GM21515 (cell line): ENCODE results near the gene IPO13.

Source experiments
- ATAC-seq: cut with Tn5 transposase; IDR thresholded peaks from one replicate; pipeline ENCODE4 v1.9.1; 2021; ENCODE audit not compliant: unreplicated experiment

The IPO13 gene

DNA sequence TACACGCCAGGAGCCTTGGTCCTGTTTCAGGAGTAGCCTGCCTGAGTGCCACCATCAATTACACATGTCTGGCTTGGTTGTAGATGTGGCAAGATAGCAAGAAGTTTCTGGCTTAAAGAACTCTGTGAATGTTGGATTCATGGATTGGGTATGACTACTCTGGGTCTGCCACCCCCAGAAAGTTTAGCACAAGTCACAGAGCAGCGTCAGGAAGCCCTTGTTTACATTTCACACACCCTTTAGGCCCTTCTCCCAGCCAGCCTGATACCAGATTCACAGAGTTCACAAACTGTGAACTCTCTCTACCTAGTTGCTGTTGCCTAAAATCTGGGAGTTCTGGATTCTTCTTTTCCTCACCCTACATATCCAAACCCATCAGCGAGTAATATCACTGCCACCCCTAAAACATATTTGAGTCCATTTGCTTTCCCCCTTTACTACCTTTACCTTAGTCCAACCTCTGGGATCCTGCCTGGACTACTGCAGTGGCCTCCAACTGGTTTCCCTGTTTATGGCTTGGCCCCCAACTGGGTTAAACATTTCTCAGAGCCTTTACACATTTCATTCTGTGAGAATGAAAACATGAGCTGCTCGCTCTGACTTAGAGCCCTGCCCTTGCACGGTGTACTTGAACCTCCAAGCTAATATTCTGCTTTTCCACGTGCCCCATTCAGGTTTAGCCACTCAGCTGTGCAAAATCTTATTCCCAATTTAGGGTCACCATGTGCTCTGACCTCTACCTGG lies 40.6 kb downstream of the IPO13 start:
- no peak for ATAC-seq

DNA sequence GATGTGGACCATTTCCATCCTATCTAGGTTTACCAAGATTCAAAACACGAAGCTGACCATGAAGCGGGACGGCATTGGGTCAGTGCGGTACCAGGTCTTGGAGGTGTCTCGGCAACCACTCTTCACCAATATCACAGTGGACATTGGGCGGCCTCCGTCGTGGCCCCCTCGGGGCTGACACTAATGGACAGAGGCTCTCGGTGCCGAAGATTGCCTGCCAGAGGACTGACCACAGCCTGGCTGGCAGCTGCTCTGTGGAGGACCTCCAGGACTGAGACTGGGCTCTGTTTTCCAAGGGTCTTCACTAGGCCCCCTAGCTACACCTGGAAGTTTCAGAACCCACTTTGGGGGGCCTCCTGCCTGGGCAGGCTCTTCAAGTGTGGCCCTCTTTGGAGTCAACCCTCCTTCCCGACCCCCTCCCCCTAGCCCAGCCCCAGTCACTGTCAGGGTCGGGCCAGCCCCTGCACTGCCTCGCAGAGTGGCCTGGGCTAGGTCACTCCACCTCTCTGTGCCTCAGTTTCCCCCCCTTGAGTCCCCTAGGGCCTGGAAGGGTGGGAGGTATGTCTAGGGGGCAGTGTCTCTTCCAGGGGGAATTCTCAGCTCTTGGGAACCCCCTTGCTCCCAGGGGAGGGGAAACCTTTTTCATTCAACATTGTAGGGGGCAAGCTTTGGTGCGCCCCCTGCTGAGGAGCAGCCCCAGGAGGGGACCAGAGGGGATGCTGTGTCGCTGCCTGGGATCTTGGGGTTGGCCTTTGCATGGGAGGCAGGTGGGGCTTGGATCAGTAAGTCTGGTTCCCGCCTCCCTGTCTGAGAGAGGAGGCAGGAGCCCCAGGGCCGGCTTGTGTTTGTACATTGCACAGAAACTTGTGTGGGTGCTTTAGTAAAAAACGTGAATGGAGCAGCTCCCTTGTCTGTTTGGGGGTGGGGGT lies 43.8 kb downstream of the IPO13 start:
- ATAC-seq, result no peak

DNA sequence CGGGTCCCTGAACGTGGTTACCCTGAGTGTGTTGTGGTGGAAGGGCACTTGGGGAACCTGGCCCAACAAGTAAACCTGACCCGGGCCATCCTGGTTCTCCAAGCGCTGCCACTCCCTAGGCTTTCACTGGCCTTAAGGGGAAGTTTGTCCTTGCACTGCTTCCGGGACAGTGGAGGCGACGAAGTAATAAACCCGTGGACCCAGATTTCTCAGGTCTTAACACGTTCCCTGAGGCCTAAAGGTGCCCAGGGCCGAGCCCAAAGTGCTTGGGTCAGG lies 44.4 kb downstream of the IPO13 start:
- ATAC-seq, result no peak

DNA sequence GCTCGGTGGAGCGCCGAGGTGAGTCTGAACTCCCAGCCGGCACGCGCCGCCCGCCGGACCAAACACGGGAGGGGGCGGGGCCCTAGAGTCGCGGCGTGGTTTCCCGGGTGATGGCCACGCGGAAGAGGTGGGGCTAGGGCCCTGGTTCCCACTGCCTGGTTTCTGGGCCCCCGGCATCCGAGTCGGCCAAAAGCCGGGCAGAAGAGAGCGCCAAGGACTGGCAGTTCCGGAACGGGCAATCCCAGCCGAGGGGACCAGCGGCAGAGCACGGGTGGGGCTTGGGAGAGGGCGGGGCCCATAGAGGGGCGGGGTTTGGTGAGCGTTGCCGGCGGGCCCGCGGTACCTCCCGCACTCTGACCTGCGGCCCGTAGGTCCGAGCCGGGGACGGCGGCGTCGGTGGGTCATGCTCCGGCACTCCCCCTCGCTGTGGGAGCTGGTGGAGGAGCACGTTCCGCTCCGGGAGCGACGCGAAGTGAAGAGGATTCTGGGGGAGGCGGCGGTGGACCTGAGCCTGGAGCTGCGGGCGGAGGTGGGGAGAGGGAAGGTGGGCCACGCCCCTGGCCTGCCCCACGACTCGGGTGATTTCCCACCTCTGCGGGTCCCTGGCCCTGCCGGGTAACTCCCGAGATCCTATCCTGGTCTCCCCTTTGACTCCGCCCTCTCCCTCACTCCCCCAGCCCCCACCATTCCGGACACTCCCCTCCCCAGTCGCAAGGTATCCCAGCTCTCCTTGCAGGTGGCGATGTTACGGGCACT lies 44.9 kb downstream of the IPO13 start, which contains the start of gene CCDC24:
TSS of gene CCDC24 (plus strand) at position 124 of the 756 bp plus-strand sequence. CDS start at position 404, 280 bp downstream.
- ATAC-seq, result peak; percentile 59

DNA sequence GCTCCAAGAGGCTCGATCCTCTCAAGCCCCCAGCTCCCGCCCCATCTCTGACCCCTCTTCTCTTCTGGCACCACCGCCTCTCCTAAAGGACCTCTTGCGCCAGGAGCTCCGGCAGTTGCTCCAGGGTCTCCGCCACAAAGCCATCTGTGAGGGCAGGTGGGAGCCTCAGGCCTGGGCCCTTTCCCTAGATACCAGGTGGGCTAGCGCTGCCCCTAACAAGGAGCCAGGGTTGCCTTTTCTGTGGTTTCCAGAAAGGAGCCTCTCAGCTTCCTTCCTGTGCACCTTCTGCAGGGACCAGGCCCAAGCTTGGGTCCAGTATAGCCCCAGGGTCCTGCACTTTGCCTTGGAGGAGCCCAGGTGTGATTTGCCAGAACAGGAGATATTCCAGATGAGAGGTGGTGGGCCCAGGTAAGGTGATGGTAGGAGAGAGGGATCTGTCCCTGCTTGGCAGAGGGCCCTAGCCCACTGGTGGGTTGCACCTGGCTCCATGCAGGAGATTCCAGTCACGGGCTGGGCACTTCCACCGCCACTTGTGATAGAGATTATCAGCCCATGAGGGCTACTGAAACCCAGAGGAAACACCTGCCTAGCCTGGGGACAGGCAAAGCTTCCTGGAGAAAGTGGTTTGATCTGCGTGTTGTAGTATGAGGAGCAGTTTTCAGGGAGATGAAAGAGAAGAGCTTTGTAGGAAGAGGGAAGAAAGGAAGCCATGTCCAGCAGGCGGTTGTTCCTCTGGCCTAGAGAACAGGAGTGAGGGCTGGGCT lies 45.7 kb downstream of the IPO13 start:
- no peak for ATAC-seq

DNA sequence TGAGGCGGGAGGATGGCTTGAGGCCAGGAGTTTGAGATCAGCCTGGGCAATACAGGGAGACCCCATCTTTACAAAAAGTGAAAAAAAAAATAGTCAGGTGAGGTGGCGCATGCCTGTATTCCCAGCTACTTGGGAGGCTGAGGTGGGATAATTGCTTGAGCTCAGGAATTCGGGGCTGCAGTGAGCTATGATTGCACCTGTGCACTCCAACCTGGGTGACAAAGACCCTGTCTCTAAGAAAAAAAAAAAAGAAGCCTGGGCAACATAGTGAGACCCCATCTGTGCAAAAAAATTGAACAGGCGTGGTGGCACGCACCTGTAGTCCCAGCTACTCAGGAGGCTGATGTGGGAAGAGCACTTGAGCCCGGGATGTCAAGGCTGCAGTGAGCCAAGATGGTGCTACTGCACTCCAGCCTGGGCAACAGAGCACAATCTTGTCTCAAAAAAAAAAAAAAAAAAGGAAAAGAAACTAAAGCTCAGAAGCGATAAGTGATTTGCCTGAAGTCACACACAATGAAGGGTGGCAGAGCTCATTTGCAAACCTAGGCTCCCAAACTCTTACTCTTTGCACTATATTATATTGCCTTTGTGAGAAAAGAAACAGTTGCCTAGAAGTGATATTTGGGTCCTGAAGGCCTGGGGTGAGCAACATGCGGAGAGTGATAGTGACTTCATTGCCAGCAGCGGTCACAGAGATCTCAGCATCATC lies 46.6 kb downstream of the IPO13 start:
- ATAC-seq, result no peak

DNA sequence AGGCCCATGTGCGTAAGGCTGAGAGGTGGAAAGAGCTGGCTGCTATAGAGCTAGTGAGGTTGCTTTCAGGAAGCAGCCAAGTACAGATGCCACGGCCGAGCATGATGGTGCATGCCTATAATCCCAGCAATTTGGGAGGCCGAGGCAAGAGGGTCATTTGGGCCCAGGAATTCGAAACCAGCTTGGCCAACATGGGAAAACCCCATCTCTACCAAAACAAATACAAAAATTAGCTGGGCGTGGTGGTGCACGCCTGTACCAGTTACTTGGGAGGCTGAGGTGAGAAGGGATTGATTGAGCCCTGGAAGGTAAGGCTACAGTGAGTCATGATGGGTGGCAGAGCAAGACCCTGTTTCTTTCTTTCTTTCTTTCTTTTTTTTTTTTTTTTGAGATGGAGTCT lies 47.3 kb downstream of the IPO13 start:
- ATAC-seq, result no peak

DNA sequence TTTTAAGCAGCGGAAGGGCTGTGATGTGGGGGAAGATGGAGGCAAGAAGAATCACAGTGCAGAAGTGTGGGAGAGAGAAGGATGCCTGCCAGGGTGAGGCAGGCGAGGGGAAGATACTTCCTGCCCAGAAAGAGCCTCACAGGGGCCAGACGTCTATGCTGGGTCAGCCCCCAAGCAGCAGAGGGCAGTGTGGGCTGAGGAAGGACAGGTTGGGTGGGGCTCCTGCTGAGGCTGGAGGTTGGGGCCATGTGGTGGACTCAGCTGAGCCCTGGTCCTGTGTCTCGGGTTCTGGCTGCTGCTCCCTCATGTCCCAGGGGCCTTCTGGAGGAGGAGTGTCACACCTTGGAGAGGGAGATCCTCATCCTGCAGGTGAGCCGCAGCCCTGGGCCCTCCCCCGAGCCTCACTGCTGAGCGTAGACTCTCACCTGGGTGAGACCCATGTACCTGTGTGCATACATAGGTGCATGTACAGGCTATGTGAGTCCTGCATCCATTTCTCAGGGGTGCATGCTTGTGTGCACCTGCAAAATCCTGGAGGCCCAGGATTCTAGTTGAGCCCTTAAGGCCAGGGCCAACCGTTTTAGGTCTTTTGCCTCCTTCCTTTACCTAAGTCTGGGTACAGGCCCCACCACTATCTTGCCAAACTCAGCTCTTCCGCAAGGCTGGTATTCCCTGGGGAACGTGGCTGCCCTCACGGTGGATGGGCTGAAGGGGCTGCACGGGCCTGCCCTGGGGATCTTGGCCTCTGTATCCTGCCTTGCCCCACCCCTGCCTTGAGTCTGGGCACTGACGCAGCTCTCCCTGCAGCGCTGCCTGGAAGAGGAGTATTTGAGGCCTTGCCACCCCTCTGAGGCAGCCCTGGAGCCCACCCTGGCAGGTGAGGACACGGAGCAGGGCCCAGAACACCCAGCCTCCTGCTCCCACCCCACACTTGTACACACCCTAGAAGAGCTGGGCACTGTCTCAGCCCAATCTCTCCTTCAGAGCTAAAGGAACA lies 48.3 kb downstream of the IPO13 start:
- no peak for ATAC-seq

DNA sequence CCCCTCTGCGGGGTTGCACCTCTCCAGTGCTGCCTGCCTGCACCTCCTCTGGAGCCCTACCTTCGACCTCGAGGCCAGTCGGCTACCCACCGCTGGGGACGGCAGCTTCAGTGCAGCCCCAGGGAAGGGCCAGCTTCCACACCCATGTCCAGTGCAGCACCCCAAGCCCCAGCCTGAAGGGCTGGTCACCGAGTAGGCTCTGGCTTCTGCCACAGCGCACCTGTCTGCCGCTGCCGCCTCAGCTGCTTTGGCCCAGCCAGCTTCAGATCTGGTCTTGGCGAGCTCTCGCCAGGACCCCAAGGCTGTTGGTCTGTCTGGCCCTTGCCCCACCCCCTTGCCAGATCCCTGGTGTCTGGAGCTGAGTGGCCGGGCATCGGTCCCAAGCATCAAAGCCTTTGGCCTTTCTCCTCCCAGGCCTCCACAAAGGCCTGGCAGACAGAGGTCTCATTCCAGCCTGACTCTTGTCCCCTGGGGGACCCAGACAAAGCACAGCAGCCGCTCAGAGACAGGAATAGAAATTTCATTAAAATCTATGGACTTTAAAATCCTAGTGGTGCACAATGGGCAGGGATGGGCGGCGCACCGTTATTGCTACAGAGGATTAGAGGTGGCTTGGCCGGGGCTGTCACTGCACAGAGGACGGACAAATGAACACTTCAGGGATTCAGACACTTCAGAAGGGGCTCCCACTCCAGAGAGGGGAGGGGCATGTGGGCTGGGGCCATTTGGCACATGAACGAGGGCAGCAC lies 49.4 kb downstream of the IPO13 start:
- no peak for ATAC-seq

DNA sequence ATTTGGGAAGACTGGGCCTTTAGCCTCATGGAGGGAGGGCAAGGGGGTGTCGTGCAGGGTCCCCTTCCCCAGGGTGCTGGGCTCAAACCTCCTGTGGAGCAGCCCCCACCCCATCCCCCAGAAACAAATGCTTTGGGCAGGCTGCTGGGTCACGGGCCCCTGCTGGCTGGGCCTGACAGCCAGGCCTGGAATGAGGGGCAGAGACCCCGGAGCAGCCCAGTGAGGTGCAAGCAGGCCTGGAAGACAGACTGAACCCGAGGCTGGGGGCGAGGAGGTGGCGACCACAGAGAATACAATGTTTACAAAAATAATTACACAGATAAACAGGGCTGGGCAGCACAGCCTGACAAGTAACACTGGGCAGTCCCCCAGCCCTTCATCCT lies 50.0 kb downstream of the IPO13 start:
- ATAC-seq, result no peak

DNA sequence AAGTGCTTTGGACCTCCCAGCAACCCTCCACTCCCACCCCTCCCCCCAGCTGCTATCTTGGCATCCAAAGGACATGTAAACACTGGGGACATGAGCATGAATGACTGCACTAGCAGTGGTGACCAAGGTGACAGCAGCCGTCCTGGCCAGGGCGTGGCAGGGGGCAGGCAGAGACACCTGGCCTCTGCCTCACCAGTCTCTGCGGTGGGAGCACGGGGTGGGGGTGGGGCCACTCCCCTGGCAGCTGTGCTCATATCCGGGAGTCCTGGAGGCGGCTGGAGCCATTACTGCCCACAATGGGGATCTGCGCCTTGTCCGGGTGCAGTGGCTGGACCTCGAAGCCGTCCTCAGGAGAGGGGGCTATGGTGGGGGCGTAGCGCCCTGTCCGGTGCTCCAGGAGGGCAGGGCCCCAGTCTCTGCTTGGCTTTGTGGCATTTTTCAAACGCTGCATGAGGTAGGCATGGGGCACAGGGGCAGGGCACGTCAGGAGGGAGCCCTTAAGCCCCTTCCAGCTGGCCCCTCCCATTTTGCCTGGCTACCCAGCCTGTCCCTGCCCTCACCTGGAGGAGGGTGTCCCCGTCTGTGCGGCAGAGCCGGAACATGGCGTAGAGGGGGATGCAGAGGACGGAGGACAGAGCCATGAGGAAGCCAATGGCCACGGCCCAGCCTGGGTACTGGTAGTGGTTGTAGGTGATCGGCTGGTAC lies 50.7 kb downstream of the IPO13 start:
- no peak for ATAC-seq

DNA sequence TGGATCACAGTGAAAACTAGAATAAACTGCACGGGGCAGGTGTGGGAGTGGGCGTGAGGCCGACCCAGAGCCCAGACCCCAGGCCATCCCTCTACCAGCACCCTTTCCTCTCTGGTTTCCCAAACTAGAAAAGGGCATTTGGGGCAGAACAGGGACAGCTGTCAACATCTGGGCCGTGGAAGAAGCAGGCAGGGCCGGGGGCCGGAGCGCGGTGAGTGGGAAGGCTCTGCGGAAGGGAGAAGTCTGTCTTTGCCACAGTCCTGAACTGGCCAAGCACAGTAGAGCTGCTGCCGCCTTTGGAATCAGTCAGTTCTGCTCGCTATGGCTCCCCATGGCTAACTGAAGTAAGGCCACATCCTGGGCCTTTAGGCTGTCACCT lies 51.2 kb downstream of the IPO13 start:
- ATAC-seq, result no peak

DNA sequence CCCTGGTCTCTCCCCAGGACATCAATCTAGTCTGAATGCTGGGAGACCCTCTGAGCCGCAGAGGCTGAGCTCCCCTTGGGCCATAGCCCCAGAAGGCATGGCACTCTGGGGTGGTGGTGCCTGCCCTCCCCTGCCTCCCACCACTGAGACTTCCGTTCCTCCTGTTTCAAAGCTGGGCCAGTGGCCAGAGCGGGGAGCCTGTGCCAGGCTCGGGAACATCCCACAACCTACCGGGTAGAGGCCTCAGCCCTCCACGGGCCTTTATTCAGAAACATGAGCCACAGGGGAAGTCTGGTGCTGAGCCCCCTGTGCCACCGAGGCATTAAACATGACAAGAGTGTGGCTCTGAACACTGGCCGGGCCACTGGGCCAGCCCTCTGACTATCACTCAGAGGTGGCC lies 52.7 kb downstream of the IPO13 start:
- ATAC-seq, result no peak

DNA sequence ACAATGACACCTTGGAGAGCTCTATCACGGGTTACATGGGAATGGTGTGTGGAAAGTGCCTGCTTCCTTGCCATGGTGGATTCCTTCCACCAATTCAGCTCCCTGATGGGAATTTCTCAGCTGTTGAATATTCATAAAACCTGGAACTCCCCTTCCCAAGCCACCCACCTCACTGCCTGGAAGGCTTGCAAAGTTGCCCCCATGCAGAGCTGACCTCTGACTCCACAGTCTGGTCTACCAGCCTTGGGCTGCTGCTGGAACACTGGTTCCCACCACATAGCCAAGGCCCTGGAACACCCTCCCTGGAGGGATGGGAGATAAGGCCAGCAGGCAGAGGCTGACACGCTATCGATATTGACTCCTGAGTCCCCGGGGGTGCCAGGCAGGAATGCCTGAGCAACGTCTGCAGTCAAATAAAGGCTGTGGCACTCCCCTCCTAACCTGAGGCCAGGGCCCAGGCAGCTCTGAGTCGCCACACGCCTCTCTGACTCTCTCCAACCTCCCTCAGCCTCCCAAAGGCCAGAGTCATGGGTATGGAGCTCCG lies 53.4 kb downstream of the IPO13 start:
- no peak for ATAC-seq

DNA sequence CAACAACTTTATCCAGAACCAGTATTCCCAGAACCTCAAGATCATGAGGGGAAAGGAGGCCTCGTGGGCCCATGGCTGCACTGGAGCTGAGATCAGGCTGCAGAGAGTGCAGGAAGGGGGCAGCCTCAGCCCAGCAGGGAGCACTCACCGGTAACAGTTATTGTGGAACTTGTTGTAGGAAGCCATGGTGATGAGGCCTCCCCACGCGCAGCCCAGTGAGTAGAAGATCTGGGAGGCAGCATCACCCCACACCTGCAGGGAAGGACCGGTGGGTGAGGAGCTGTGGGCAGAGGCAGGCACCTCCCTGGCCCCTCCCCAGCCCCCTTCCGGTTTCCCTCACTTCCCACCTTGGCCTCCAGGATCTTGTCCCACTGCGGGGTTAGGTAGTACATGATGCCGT lies 55.4 kb downstream of the IPO13 start:
- ATAC-seq, result no peak

DNA sequence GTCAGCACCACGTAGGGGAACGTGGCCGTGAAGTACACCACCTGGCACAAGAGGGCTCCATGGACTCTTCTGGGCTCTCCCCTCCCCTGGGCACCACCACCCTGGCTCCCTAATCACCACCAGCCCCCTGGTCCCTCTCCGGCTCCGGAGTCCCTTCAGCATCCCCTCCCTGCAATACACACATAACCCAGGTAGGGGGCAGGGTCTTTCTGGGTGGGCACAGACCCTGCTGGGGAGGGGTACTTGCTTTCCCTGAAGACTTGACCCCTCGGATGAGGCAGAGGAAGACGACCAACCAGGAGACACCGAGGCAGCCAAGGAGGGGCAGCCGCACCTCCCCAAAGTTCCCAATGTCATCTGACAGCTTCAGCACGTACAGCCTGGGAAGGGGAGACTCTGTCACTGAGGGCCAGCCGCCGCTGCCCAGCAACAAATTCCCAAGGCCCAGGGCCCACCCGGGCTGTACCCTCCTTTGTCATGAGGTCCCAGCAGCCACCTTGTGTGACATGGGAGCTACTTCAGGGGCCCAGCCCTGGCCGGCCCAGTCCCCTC lies 55.9 kb downstream of the IPO13 start:
- no peak for ATAC-seq

DNA sequence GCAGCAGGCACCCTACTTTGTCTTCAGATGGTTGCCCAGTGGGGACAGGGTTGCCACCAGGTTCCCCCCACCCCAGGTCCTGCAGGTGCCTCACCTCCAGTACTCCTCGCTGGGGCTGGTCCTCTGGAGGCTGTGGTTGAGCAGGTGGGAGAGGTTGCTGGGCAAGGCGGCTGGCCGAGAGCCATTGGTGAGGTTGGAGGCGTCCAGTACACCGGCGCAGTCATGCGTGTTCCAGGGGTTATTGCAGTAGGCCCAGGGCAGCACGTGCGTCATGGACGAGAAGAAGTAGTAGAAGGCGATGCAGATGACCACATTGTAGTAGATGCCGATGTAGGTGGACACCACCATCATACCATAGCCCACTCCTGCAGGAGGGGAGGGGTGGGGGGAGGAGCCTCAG lies 61.5 kb downstream of the IPO13 start:
- ATAC-seq, result no peak
